ENCODE results near the gene VWA8.
"Not testable (repeated sequence)": the region's sequence is repeated elsewhere in the genome, so short reads cannot be mapped to it uniquely, and the experiment has no call there.

Gene VWA8

GRCh38 chr13:41641429-41641828, 319.5 kb downstream of the VWA8 start:
- no peak for DNase-seq

GRCh38 chr13:41639955-41640780, 320.7 kb downstream of the VWA8 start:
- DNase-seq = no peak

- no peak for DNase-seq
Observed at GRCh38 chr13:41639237-41639904, 321.5 kb downstream of the VWA8 start.

GRCh38 chr13:41637586-41637985, 323.3 kb downstream of the VWA8 start:
- no peak for DNase-seq

- not testable (repeated sequence) for DNase-seq
Observed at GRCh38 chr13:41637032-41637431, 323.9 kb downstream of the VWA8 start.

GRCh38 chr13:41636590-41636989, 324.3 kb downstream of the VWA8 start:
- not testable (repeated sequence) for DNase-seq

- DNase-seq = no peak
Observed at GRCh38 chr13:41634407-41634806, 326.5 kb downstream of the VWA8 start.

GRCh38 chr13:41633776-41634175, 327.1 kb downstream of the VWA8 start:
- DNase-seq = no peak

- no peak for DNase-seq
Observed at GRCh38 chr13:41631296-41631965, 329.5 kb downstream of the VWA8 start.

- no peak for DNase-seq
Observed at GRCh38 chr13:41627425-41627824, 333.5 kb downstream of the VWA8 start.

- DNase-seq = no peak
Observed at GRCh38 chr13:41624041-41624440, 336.9 kb downstream of the VWA8 start.

- DNase-seq = no peak
Observed at GRCh38 chr13:41622432-41623429, 338.2 kb downstream of the VWA8 start.

GRCh38 chr13:41621716-41622431, 339.0 kb downstream of the VWA8 start:
- DNase-seq = no peak

- DNase-seq = not testable (repeated sequence)
Observed at GRCh38 chr13:41617633-41618032, 343.3 kb downstream of the VWA8 start.

- no peak for DNase-seq
Observed at GRCh38 chr13:41616151-41616550, 344.8 kb downstream of the VWA8 start.

- no peak for DNase-seq
Observed at GRCh38 chr13:41615528-41615855, 345.4 kb downstream of the VWA8 start.

- no peak for DNase-seq
Observed at GRCh38 chr13:41614671-41615527, 346.0 kb downstream of the VWA8 start.

- DNase-seq = no peak
Observed at GRCh38 chr13:41613984-41614661, 346.8 kb downstream of the VWA8 start.

- DNase-seq = no peak
Observed at GRCh38 chr13:41613471-41613870, 347.4 kb downstream of the VWA8 start.

- no peak for DNase-seq
Observed at GRCh38 chr13:41611385-41611784, 349.5 kb downstream of the VWA8 start.
